Measurements from ENCODE around the gene PRDM2. TPM values are rescaled to one million over a fixed set of nuclear protein-coding genes. Genes with fewer than 3 reads are reported as not detected.

The PRDM2 gene
- polyA plus RNA-seq, 1 donor (not counting 4 experiments of a cell fraction or from before 2014, with no cell fraction given): 13.8 TPM

DNA sequence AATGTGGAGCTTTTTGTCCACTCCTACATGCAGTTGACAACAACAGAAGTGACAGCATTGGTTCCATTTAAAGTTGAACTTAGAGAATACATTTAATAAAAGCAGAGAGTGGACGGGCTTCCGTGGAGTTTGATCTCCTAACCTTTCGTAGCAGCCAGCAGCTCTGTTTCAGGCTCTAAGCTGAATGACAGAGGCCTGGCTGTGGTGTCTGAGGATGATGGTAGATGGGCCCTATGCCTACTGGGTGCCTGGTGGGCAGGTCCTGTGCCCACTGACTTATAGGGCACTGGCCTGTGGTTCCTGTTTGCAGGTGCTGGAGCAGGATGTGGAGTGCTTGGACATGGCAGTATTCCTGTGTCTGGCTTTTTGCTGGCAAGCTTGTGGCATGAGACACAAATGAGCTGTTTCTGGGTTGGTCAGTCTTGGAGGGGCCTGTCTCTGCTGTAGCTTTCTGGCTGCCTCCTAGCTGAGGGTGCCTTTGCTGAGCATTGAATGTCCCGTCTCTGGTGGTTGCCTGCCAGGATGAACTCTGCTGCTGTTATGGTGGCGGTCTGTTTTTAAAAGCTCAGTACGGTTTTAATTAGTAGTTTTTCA lies 54.6 kb downstream of the PRDM2 start:
- no peak for DNase-seq (ENCODE audit: low read depth, low spot score)
- H3K27ac ChIP-seq (ENCODE audit: control insufficient read depth, insufficient read depth, low read length): no peak overlapping the region
- no peaks in the 10 kb centered on the region for H3K9me3 ChIP-seq (ENCODE audit: control insufficient read depth, low read depth, low read length)
- peaks cover 3% of the 10 kb centered on the region for H3K9me1 ChIP-seq (ENCODE audit: control insufficient read depth, extremely low read depth, insufficient read depth, low read length)
- peaks cover 52% of the 10 kb centered on the region for H3K4me1 ChIP-seq (ENCODE audit: control insufficient read depth, extremely low read depth, insufficient read depth, low read length)
- dilution Hi-C loops (cut with MboI; ENCODE audit: extremely low pct_ligation_motif_present, low sequenced_read_pairs): no loop called here
- no peak for FAIRE-seq
- peaks cover 21% of the 10 kb centered on the region for H4K20me1 ChIP-seq (ENCODE audit: control insufficient read depth, extremely low read depth, insufficient read depth, low read length)
- no peak overlapping the region for H2AFZ ChIP-seq (ENCODE audit: control insufficient read depth, low read length)
- no peak overlapping the region for H3K9ac ChIP-seq (ENCODE audit: control insufficient read depth, extremely low read depth, insufficient read depth, low read length)
- H3K4me3 ChIP-seq (ENCODE audit: control insufficient read depth in 2 of 3, extremely low read depth in 1 of 3, insufficient read depth in 2 of 3, low read depth in 1 of 3, low read length in 3 of 3): no peak overlapping the region
- H3K27me3 ChIP-seq (ENCODE audit: control insufficient read depth, extremely low read depth, insufficient read depth, low read length): no peaks in the 10 kb centered on the region
- H3K79me2 ChIP-seq (ENCODE audit: control insufficient read depth, insufficient read depth, low read length): peaks cover 94% of the 10 kb centered on the region
- H3K36me3 ChIP-seq (ENCODE audit: control insufficient read depth in 2 of 2, extremely low read depth in 1 of 2, insufficient read depth in 2 of 2, low read length in 2 of 2): peaks cover 6 to 11% of the 10 kb centered on the region in 2 experiments
- no peak overlapping the region for H3K4me2 ChIP-seq (ENCODE audit: control insufficient read depth, extremely low read depth, insufficient read depth, low read depth, low read length)
- no peak for TF ChIP-seq EZH2 (IDR thresholded peaks at IDR 0.05; ENCODE audit: low read length)
- TF ChIP-seq, protein P1, sequence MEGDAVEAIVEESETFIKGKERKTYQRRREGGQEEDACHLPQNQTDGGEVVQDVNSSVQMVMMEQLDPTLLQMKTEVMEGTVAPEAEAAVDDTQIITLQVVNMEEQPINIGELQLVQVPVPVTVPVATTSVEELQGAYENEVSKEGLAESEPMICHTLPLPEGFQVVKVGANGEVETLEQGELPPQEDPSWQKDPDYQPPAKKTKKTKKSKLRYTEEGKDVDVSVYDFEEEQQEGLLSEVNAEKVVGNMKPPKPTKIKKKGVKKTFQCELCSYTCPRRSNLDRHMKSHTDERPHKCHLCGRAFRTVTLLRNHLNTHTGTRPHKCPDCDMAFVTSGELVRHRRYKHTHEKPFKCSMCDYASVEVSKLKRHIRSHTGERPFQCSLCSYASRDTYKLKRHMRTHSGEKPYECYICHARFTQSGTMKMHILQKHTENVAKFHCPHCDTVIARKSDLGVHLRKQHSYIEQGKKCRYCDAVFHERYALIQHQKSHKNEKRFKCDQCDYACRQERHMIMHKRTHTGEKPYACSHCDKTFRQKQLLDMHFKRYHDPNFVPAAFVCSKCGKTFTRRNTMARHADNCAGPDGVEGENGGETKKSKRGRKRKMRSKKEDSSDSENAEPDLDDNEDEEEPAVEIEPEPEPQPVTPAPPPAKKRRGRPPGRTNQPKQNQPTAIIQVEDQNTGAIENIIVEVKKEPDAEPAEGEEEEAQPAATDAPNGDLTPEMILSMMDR (optimal IDR thresholded peaks at IDR 0.05 in 1 of 3, IDR thresholded peaks at IDR 0.05 in 1 of 3, conservative IDR thresholded peaks at IDR 0.05 in 1 of 3; ENCODE audit: extremely low read depth in 1 of 3, insufficient read depth in 2 of 3, low read length in 3 of 3): no peak

DNA sequence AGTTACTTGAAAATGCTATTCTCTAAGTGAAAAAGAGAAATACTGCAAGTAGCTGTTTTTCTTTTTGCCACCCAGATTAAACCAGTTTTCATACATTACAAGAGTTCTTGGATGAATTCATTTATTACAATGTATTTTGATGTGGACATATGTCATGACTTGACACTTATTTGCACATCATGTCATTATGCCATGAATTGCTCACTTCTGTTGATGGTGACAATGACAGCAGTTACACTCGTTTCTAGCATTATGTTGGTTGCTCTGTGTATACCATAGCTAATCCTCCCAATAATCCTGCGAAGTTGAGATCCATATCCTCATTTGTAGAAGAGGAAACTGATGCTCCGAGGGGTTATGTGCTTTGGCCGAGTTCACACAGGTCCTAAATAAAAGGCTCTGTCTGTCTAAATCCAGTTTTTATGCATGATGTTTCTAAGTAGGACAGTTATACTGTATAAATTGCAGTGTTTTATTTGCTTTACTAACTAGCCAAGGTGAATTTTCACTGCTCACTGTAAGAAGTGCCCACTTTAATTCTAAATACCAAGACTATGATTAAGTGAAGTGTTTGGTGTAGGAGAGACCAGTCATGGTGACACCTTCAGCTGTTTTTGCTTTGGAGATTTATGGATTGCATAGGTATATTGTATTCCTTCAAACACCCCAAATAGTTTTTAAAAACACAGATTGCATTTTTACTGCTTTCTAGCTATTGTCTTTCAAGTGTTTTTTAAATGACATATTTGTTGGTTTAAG lies 56.7 kb downstream of the PRDM2 start:
- TF ChIP-seq, protein P1 (optimal IDR thresholded peaks at IDR 0.05 in 1 of 3, IDR thresholded peaks at IDR 0.05 in 1 of 3, conservative IDR thresholded peaks at IDR 0.05 in 1 of 3; ENCODE audit: extremely low read depth in 1 of 3, insufficient read depth in 2 of 3, low read length in 3 of 3): no peak
- no peak for TF ChIP-seq EZH2 (IDR thresholded peaks at IDR 0.05; ENCODE audit: low read length)
- no peaks in the 10 kb centered on the region for H3K27me3 ChIP-seq (ENCODE audit: control insufficient read depth, extremely low read depth, insufficient read depth, low read length)
- H3K27ac ChIP-seq (ENCODE audit: control insufficient read depth, insufficient read depth, low read length): no peak overlapping the region
- H3K9ac ChIP-seq (ENCODE audit: control insufficient read depth, extremely low read depth, insufficient read depth, low read length): no peak overlapping the region
- dilution Hi-C loops (cut with MboI; ENCODE audit: extremely low pct_ligation_motif_present, low sequenced_read_pairs): no loop called here
- H2AFZ ChIP-seq (ENCODE audit: control insufficient read depth, low read length): no peak overlapping the region
- no peaks in the 10 kb centered on the region for H3K9me3 ChIP-seq (ENCODE audit: control insufficient read depth, low read depth, low read length)
- peaks cover 58% of the 10 kb centered on the region for H3K4me1 ChIP-seq (ENCODE audit: control insufficient read depth, extremely low read depth, insufficient read depth, low read length)
- peaks cover 6 to 11% of the 10 kb centered on the region in 2 experiments for H3K36me3 ChIP-seq (ENCODE audit: control insufficient read depth in 2 of 2, extremely low read depth in 1 of 2, insufficient read depth in 2 of 2, low read length in 2 of 2)
- peaks cover 5% of the 10 kb centered on the region for H3K9me1 ChIP-seq (ENCODE audit: control insufficient read depth, extremely low read depth, insufficient read depth, low read length)
- H4K20me1 ChIP-seq (ENCODE audit: control insufficient read depth, extremely low read depth, insufficient read depth, low read length): peaks cover 18% of the 10 kb centered on the region
- FAIRE-seq (peak; percentile 52), DNase-seq (ENCODE audit: low read depth, low spot score) (no peak)
- H3K79me2 ChIP-seq (ENCODE audit: control insufficient read depth, insufficient read depth, low read length): peaks cover 95% of the 10 kb centered on the region
- H3K4me3 ChIP-seq (ENCODE audit: control insufficient read depth in 2 of 3, extremely low read depth in 1 of 3, insufficient read depth in 2 of 3, low read depth in 1 of 3, low read length in 3 of 3): no peak overlapping the region
- H3K4me2 ChIP-seq (ENCODE audit: control insufficient read depth, extremely low read depth, insufficient read depth, low read depth, low read length): peak overlapping the region; percentile 94

All from keratinocyte (primary cell).